Neural progenitor cell (in vitro differentiated cells): ENCODE data around the gene MPP2. TPM values are rescaled to one million over a fixed set of nuclear protein-coding genes. Genes with fewer than 3 reads are reported as not detected.

ENCODE experiments used
- DNase-seq: peaks from one replicate; pipeline ENCODE4 v3.0.0-alpha.2; 2016; ENCODE audit warnings: low spot score
- H2AFZ ChIP-seq: fragments of 200-600 bp; sonication (generic); replicated peaks from 2 replicates; pipeline ENCODE4 v1.6.1; 2016; ENCODE audit warnings: antibody characterized with exemption
- H3F3A ChIP-seq: fragments of 200-600 bp; sonication (generic); 2 replicates; pipeline ENCODE4 v1.6.1; 2016; ENCODE audit warnings: antibody characterized with exemption, low read depth
- H3K27ac ChIP-seq: fragments of 200-600 bp; sonication (generic); 2 replicates; pipeline ENCODE4 v1.5.1; 2016; ENCODE audit warnings: mild to moderate bottlenecking
- H3K27me3 ChIP-seq: fragments of 200-600 bp; sonication (generic); 2 replicates; pipeline ENCODE4 v1.6.1; 2016; ENCODE audit warnings: mild to moderate bottlenecking, moderate library complexity
- H3K36me3 ChIP-seq: fragments of 200-600 bp; sonication (generic); 2 replicates; pipeline ENCODE4 v1.5.1; 2016
- H3K4me1 ChIP-seq: fragments of 200-600 bp; sonication (generic); 2 replicates; pipeline ENCODE4 v1.6.1; 2016; ENCODE audit warnings: mixed run types
- H3K4me2 ChIP-seq: fragments of 200-600 bp; sonication (generic); 2 replicates; pipeline ENCODE4 v1.6.1; 2016
- H3K4me3 ChIP-seq: fragments of 200-600 bp; sonication (generic); 2 replicates; pipeline ENCODE4 v1.5.1; 2016
- H3K79me2 ChIP-seq: fragments of 200-600 bp; sonication (generic); 2 replicates; pipeline ENCODE4 v1.6.1; 2016; ENCODE audit warnings: low read depth
- H3K9ac ChIP-seq: fragments of 200-600 bp; sonication (generic); 2 replicates; pipeline ENCODE4 v1.6.1; 2016
- H3K9me3 ChIP-seq: fragments of 200-600 bp; sonication (generic); 2 replicates; pipeline ENCODE4 v1.5.1; 2016; ENCODE audit warnings: low read depth
- H4K20me1 ChIP-seq: fragments of 200-600 bp; sonication (generic); 2 replicates; pipeline ENCODE4 v1.6.1; 2016; ENCODE audit warnings: low read depth
- H3K27ac Mint-ChIP-seq: 3 replicates; pipeline ENCODE4 v1.8.0; 2021; ENCODE audit warnings: mixed read lengths
- H3K27me3 Mint-ChIP-seq: 2 replicates; pipeline ENCODE4 v1.8.0; 2022; ENCODE audit warnings: low read depth, mild to moderate bottlenecking, inconsistent platforms, moderate library complexity, mixed read lengths; ENCODE audit not compliant: insufficient read depth
- H3K36me3 Mint-ChIP-seq: 3 replicates; pipeline ENCODE4 v1.8.0; 2021; ENCODE audit warnings: mixed read lengths
- H3K4me1 Mint-ChIP-seq: 3 replicates; pipeline ENCODE4 v1.8.0; 2021; ENCODE audit warnings: mixed read lengths
- H3K4me3 Mint-ChIP-seq: 3 replicates; pipeline ENCODE4 v1.8.0; 2021; ENCODE audit warnings: mild to moderate bottlenecking, moderate library complexity, mixed read lengths
- H3K9me3 Mint-ChIP-seq: 3 replicates; pipeline ENCODE4 v1.8.0; 2020; ENCODE audit warnings: mixed read lengths
- EZH2 ChIP-seq: fragments of 200-600 bp; sonication (generic); IDR thresholded peaks from 2 replicates; pipeline ENCODE4 v1.6.1; 2017; ENCODE audit warnings: antibody characterized with exemption, mild to moderate bottlenecking, moderate library complexity
- EZH2phosphoT487 ChIP-seq: fragments of 200-600 bp; sonication (generic); IDR thresholded peaks from 2 replicates; pipeline ENCODE4 v1.6.1; 2017; ENCODE audit warnings: antibody characterized with exemption
- total RNA-seq: library from RNA; depleted of rRNA; stranded (reverse); fragments of >200 nt; gene quantifications from 2 replicates; pipeline ENCODE4 v1.2.3, GENCODE V29; 2015; ENCODE audit warnings: low replicate concordance
- TF ChIP-seq, protein P1 (sequence below): fragments of 200-600 bp; sonication (generic); IDR thresholded peaks from 2 replicates; pipeline ENCODE4 v1.5.1; 2017; ENCODE audit warnings: antibody characterized with exemption, mild to moderate bottlenecking

The MPP2 gene
- total RNA-seq, 1 donor from 2014 or later: 7.8 TPM

DNA sequence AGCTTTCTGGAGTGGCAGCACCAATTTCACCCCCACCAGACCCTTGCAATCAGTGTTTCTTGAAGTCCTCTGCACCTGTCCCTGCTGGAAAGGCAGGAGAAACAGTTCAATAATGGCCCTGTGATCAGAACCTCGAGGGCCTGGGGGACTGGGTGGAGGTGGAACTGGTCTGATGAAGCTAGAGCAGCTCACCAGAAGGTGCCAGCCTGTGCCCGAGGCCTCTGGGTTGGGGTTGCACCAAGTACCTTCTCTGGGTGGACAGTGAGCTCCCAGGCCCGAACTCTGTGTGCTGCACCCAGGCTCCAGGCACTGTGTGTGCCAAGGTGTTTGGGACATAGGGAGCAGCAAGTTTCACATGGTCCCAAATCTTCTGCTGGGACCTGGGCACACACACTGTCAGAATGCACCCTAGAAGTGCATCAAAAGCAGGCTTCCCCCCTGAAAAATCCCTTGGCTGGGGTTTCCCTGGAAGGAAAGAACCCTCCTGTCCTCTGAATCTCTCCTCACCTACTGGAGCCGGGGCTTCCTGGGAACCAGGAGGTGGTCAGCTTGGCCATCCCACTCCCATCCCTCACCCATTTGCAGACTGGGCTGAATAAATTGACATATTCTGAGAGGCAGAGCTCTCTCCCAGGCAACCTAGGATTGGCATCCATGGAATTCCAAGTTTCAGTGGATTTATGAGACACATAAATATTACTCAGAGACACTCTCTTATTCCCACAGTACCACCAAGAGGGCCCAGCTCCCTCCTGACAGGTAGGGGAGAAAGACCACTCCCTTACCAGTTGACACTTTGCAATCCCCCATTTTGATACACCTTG is 43.0 kb downstream of the MPP2 start:
- H3K4me3 Mint-ChIP-seq: no peak overlapping the region
- H3K79me2 ChIP-seq: no peaks in the 10 kb centered on the region
- DNase-seq: no peak

DNA sequence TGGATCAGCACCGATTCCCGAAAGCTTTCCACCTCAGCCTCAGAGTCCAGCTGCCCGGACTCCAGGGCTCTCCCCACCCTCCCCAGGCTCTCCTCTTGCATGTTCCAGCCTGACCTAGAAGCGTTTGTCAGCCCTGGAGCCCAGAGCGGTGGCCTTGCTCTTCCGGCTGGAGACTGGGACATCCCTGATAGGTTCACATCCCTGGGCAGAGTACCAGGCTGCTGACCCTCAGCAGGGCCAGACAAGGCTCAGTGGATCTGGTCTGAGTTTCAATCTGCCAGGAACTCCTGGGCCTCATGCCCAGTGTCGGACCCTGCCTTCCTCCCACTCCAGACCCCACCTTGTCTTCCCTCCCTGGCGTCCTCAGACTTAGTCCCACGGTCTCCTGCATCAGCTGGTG is 45.4 kb downstream of the MPP2 start:
- no peak for DNase-seq
- H3K36me3 ChIP-seq: no peaks in the 10 kb centered on the region
- H3K27ac Mint-ChIP-seq: no peak overlapping the region

More for the DNA sequence above, 43.0 kb downstream of the MPP2 start:
- no peaks in the 10 kb centered on the region for H3K36me3 Mint-ChIP-seq
- H3K27me3 ChIP-seq: peaks cover 6% of the 10 kb centered on the region
- H3K4me1 ChIP-seq: no peaks in the 10 kb centered on the region
- peaks cover 6% of the 10 kb centered on the region for H3K4me1 Mint-ChIP-seq
- H2AFZ ChIP-seq: no peak overlapping the region
- H3K27me3 Mint-ChIP-seq: peaks cover 9% of the 10 kb centered on the region
- H3K9me3 Mint-ChIP-seq: no peaks in the 10 kb centered on the region
- TF ChIP-seq EZH2: no peak
- TF ChIP-seq, protein P1, sequence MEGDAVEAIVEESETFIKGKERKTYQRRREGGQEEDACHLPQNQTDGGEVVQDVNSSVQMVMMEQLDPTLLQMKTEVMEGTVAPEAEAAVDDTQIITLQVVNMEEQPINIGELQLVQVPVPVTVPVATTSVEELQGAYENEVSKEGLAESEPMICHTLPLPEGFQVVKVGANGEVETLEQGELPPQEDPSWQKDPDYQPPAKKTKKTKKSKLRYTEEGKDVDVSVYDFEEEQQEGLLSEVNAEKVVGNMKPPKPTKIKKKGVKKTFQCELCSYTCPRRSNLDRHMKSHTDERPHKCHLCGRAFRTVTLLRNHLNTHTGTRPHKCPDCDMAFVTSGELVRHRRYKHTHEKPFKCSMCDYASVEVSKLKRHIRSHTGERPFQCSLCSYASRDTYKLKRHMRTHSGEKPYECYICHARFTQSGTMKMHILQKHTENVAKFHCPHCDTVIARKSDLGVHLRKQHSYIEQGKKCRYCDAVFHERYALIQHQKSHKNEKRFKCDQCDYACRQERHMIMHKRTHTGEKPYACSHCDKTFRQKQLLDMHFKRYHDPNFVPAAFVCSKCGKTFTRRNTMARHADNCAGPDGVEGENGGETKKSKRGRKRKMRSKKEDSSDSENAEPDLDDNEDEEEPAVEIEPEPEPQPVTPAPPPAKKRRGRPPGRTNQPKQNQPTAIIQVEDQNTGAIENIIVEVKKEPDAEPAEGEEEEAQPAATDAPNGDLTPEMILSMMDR: no peak
- TF ChIP-seq EZH2phosphoT487: no peak
- no peaks in the 10 kb centered on the region for H4K20me1 ChIP-seq
- no peaks in the 10 kb centered on the region for H3F3A ChIP-seq
- H3K4me3 ChIP-seq: no peak overlapping the region
- H3K36me3 ChIP-seq: no peaks in the 10 kb centered on the region
- no peaks in the 10 kb centered on the region for H3K9me3 ChIP-seq
- H3K27ac Mint-ChIP-seq: no peak overlapping the region
- no peak overlapping the region for H3K4me2 ChIP-seq
- no peak overlapping the region for H3K9ac ChIP-seq
- no peak overlapping the region for H3K27ac ChIP-seq

DNA sequence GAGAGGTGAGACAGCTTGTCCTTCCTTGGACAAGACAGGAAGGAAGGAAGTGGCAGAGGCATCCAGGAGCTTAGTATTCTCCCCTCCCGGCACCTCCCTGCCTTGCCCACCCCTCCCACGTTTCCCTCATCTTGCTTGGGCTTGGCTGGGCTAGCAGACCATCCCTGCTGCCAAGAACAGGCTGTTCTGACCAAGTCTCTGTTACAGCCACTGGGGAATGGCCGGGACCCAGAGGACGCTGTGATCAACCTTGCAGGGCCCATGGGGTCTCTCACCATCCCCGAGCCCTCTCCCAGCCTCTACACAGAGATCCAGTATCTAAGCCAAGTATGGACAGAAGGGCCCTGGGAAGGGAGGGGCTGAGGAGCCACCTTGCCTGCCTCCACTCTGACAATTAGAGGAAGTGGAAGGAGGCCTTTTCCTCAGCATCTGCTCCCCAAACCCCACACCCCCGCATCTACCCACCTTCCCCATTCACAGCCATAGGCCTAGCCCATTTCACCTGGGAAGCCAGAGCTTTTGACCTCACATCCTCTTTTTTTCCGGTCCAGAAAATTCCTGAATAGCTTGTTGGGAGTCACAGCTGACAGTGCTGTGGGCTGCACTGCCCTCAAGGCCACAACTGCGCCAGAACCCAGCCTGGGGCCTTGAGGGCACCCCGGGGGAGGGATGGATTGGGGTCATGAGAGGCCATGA is 46.3 kb downstream of the MPP2 start:
- no peak overlapping the region for H3K27ac Mint-ChIP-seq
- no peaks in the 10 kb centered on the region for H3K4me1 ChIP-seq
- H4K20me1 ChIP-seq: no peaks in the 10 kb centered on the region
- H3K79me2 ChIP-seq: no peaks in the 10 kb centered on the region
- H3K4me3 ChIP-seq: no peak overlapping the region
- H3K27me3 Mint-ChIP-seq: peaks cover 11% of the 10 kb centered on the region
- peaks cover 10% of the 10 kb centered on the region for H3K4me1 Mint-ChIP-seq
- H3K4me3 Mint-ChIP-seq: no peak overlapping the region
- no peaks in the 10 kb centered on the region for H3K9me3 ChIP-seq
- DNase-seq: no peak
- no peaks in the 10 kb centered on the region for H3K9me3 Mint-ChIP-seq
- no peaks in the 10 kb centered on the region for H3K27me3 ChIP-seq
- no peaks in the 10 kb centered on the region for H3K36me3 Mint-ChIP-seq
- TF ChIP-seq EZH2 (no peak), EZH2phosphoT487 (no peak)
- TF ChIP-seq, protein P1: no peak
- H3K27ac ChIP-seq: no peak overlapping the region
- H3F3A ChIP-seq: no peaks in the 10 kb centered on the region
- no peak overlapping the region for H3K9ac ChIP-seq
- no peaks in the 10 kb centered on the region for H3K36me3 ChIP-seq
- no peak overlapping the region for H3K4me2 ChIP-seq
- H2AFZ ChIP-seq: no peak overlapping the region

More for the DNA sequence above, 45.4 kb downstream of the MPP2 start:
- Histone ChIP-seq H4K20me1 (no peaks in the 10 kb centered on the region), H3K79me2 (no peaks in the 10 kb centered on the region), H3K4me3 (no peak overlapping the region), H3K9ac (no peak overlapping the region), H3K27ac (no peak overlapping the region), H3K4me2 (no peak overlapping the region), H3F3A (no peaks in the 10 kb centered on the region), H3K4me1 (no peaks in the 10 kb centered on the region), H3K9me3 (no peaks in the 10 kb centered on the region), H3K27me3 (no peaks in the 10 kb centered on the region), H2AFZ (no peak overlapping the region)
- Mint-ChIP-seq H3K4me1 (peaks cover 10% of the 10 kb centered on the region), H3K9me3 (no peaks in the 10 kb centered on the region), H3K4me3 (no peak overlapping the region), H3K27me3 (peaks cover 11% of the 10 kb centered on the region), H3K36me3 (no peaks in the 10 kb centered on the region)
- TF ChIP-seq EZH2: no peak
- TF ChIP-seq EZH2phosphoT487: no peak
- TF ChIP-seq, protein P1: no peak
